Body of pancreas (tissue), 4 donors: ENCODE results near the gene GPR42. TPM values are rescaled to one million over a fixed set of nuclear protein-coding genes. Genes with fewer than 3 reads are reported as not detected.

Source experiments
- ATAC-seq: fragments of 150-250 bp; one replicate; pipeline ENCODE4 v1.9.1; 2016
- DNase-seq, 4 donors: peaks; one replicate each; pipeline ENCODE4 v3.0.0-alpha.2; 2019
- H3K27ac ChIP-seq, 4 donors: fragments of 200-600 bp; sonication (generic); 1 replicate in 3 of 4; 2 replicates in 1 of 4; pipeline versions ENCODE4 v1.5.1 to v1.6.1; 2016 to 2019; ENCODE audit warnings: mild to moderate bottlenecking in 1 of 4, mixed read lengths in 1 of 4, moderate library complexity in 1 of 4
- H3K27me3 ChIP-seq, 2 donors: fragments of 200-600 bp; sonication (generic); one replicate each; pipeline ENCODE4 v1.6.0; 2016; ENCODE audit warnings: mild to moderate bottlenecking in 1 of 2
- H3K36me3 ChIP-seq, 2 donors: fragments of 200-600 bp; sonication (generic); replicated peaks in 1 of 2; 2 replicates each; pipeline ENCODE4 v1.5.1; 2016; ENCODE audit warnings: low read depth in 2 of 2; ENCODE audit not compliant: insufficient read depth in 1 of 2
- H3K4me1 ChIP-seq: fragments of 200-600 bp; sonication (generic); one replicate; pipeline ENCODE4 v1.6.0; 2016
- H3K4me3 ChIP-seq, 2 donors: fragments of 200-600 bp; sonication (generic); 1 replicate in 1 of 2; 2 replicates in 1 of 2; pipeline ENCODE4 v1.5.1; 2016 to 2019
- H3K9me3 ChIP-seq, 3 donors: fragments of 200-600 bp; sonication (generic); 1 replicate in 2 of 3; 2 replicates in 1 of 3; pipeline ENCODE4 v1.5.1; 2016
- CTCF ChIP-seq, 7 experiments: fragments of 450-650 bp in 4 of 7; fragments of 200-600 bp in 3 of 7; sonication (generic) in 3 of 7; IDR thresholded peaks; one replicate each; pipeline ENCODE4 v1.5.1; 2016 to 2019; ENCODE audit warnings: antibody characterized with exemption in 7 of 7
- POLR2A ChIP-seq, 3 donors: fragments of 450-650 bp; IDR thresholded peaks; one replicate each; pipeline ENCODE4 v1.6.1; 2016; ENCODE audit warnings: antibody characterized with exemption in 3 of 3, mild to moderate bottlenecking in 2 of 3
- WGBS, 2 donors: methylation state at CpG; one replicate each; pipeline ENCODE4 v1.1.5; 2017; 5-methylcytosine and 5-hydroxymethylcytosine counted together
- intact Hi-C: fragments of 100-400 bp; cut with DNase I; formaldehyde crosslinking; loops from one replicate; pipeline ENCODE4 v1.15.1; 2023
- total RNA-seq, 2 donors: library from RNA; depleted of rRNA; stranded (reverse); fragments of >200 nt; gene quantifications; one replicate each; pipeline ENCODE4 v1.1.0, GENCODE V29; 2016

The GPR42 gene
- total RNA-seq, 2 donors from 2014 or later: not detected

GRCh38 chr19:35362261-35363000, 8.4 kb upstream of the GPR42 start:
- intact Hi-C loops: no loop called here

GRCh38 chr19:35363001-35363590, 7.8 kb upstream of the GPR42 start:
- DNase-seq (no peak), ATAC-seq (no peak)
- Histone ChIP-seq H3K36me3 (no peaks in the 10 kb centered on the region), H3K4me3 (no peak overlapping the region), H3K27ac (no peak overlapping the region), H3K9me3 (no peaks in the 10 kb centered on the region), H3K4me1 (peaks cover 16% of the 10 kb centered on the region), H3K27me3 (no peaks in the 10 kb centered on the region)
- TF ChIP-seq CTCF (IDR thresholded peaks at IDR 0.05) (no peak), POLR2A (IDR thresholded peaks at IDR 0.05) (no peak)
- WGBS, 2 donors: 80 to 85% methylated on average over 1 to 8 of the region's 11 CpGs
- intact Hi-C loops: no loop called here

More at GRCh38 chr19:35362261-35363000, 8.4 kb upstream of the GPR42 start:
- no peak for TF ChIP-seq POLR2A (IDR thresholded peaks at IDR 0.05)
- TF ChIP-seq CTCF (IDR thresholded peaks at IDR 0.05): no peak
- Histone ChIP-seq H3K9me3 (no peaks in the 10 kb centered on the region), H3K27me3 (no peaks in the 10 kb centered on the region), H3K4me1 (peaks cover 22% of the 10 kb centered on the region), H3K4me3 (no peak overlapping the region), H3K36me3 (no peaks in the 10 kb centered on the region), H3K27ac (no peak overlapping the region)
- DNase-seq (no peak), ATAC-seq (no peak)
- WGBS, 2 donors: 59 to 100% methylated on average over 2 to 6 of the region's 14 CpGs

- 82 to 84% methylated on average over 14 to 15 of the region's 19 CpGs for WGBS, 2 donors
- Histone ChIP-seq H3K4me3 (no peak overlapping the region), H3K9me3 (no peaks in the 10 kb centered on the region), H3K4me1 (peaks cover 14% of the 10 kb centered on the region), H3K27ac (no peak overlapping the region), H3K36me3 (no peaks in the 10 kb centered on the region), H3K27me3 (no peaks in the 10 kb centered on the region)
- TF ChIP-seq POLR2A (IDR thresholded peaks at IDR 0.05) (no peak), CTCF (IDR thresholded peaks at IDR 0.05) (no peak)
- ATAC-seq: no peak
- DNase-seq: no peak
- intact Hi-C loops: no loop called here
These were observed 7.0 kb upstream of the GPR42 start for GRCh38 chr19:35363711-35364425.

- intact Hi-C loops: no loop called here
- DNase-seq (no peak), ATAC-seq (no peak)
These were observed 5.6 kb upstream of the GPR42 start for GRCh38 chr19:35365303-35365702.

More at GRCh38 chr19:35365303-35365702, 5.6 kb upstream of the GPR42 start:
- Histone ChIP-seq H3K36me3 (no peaks in the 10 kb centered on the region), H3K9me3 (no peaks in the 10 kb centered on the region), H3K4me1 (peaks cover 14% of the 10 kb centered on the region), H3K27me3 (no peaks in the 10 kb centered on the region), H3K27ac (no peak overlapping the region), H3K4me3 (no peak overlapping the region)
- TF ChIP-seq POLR2A (IDR thresholded peaks at IDR 0.05): no peak
- TF ChIP-seq CTCF (IDR thresholded peaks at IDR 0.05): no peak
- WGBS, 2 donors: 100% methylated on average over 2 of the region's 4 CpGs
